Measurements from ENCODE around the gene TAPBPL. TPM values are rescaled to one million over a fixed set of nuclear protein-coding genes. Genes with fewer than 3 reads are reported as not detected.

The TAPBPL gene
- polyA plus RNA-seq (2012; rRNA removed) = 24.1 and 26.0 TPM in 2 replicates
- 11.0 and 15.8 TPM in 2 replicates for polyA plus RNA-seq (2012; cell fraction: cytosol; rRNA removed)
- polyA plus RNA-seq (2012; cell fraction: nucleus; rRNA removed) = 33.9 and 51.7 TPM in 2 replicates

GRCh38 chr12:6451348-6452244 lies at the start of gene TAPBPL:
Gene TAPBPL (plus strand): TSS chr12:6452042. CDS start chr12:6452249, 207 bp downstream.
- H3K4me2 ChIP-seq = peak within 1 kb of the TSS; percentile 86
- H3K9ac ChIP-seq = peak within 1 kb of the TSS; percentile 81
- peak within 1 kb of the TSS; percentile 63 to 69 for H3K4me3 ChIP-seq (ENCODE audit: low read depth in 2 of 2, low read length in 1 of 2)
- H2AFZ ChIP-seq (ENCODE audit: low read depth) = peak within 1 kb of the TSS; percentile 90
- H3K9me3 ChIP-seq = no peaks in the 10 kb centered on the region
- peak within 1 kb of the TSS; percentile 85 to 91 for H3K27ac ChIP-seq (ENCODE audit: low read depth in 2 of 2, low read length in 1 of 2)
- no peaks in the 10 kb centered on the region for H3K9me2 ChIP-seq
- 19% methylated on average over 26 of the region's 27 CpGs for WGBS (ENCODE audit: low lambda C conversion rate)
- CTCF ChIA-PET = interaction anchor here (0.7 to 5.2 kb wide), 7 partner anchors 12 to 86 kb away, joined by 3 to 33 read pairs (median 3); partner anchors contain the start of gene VAMP1
- H3F3A ChIP-seq (replicated peaks; ENCODE audit: insufficient read depth) = peaks cover 10% of the 10 kb centered on the region
- POLR2A ChIA-PET = interaction anchor here (0.9 to 3.3 kb wide), 6 partner anchors 9 to 83 kb away, joined by 4 to 19 read pairs (median 6); partner anchors contain the start of genes GAPDH and VAMP1
- H3K79me2 ChIP-seq (ENCODE audit: insufficient read depth) = no peaks in the 10 kb centered on the region
- H3K27me3 ChIP-seq (ENCODE audit: insufficient read depth) = no peaks in the 10 kb centered on the region
- H3K36me3 ChIP-seq (replicated peaks in 1 of 2; ENCODE audit: control insufficient read depth in 1 of 2, insufficient read depth in 2 of 2, low read length in 1 of 2) = peaks cover 0 to 3% of the 10 kb centered on the region in 2 experiments
- H4K20me1 ChIP-seq (ENCODE audit: insufficient read depth) = no peaks in the 10 kb centered on the region
- DNase-seq = peak; percentile 88
- peaks cover 11 to 29% of the 10 kb centered on the region in 2 experiments; a peak in 2 of 4 replicates for H3K4me1 ChIP-seq (ENCODE audit: control insufficient read depth in 1 of 2, insufficient read depth in 2 of 2, low read depth in 1 of 2, low read length in 1 of 2)
- TF ChIP-seq JUND (IDR thresholded peaks at IDR 0.05) (no peak), USF1 (IDR thresholded peaks at IDR 0.05; ENCODE audit: borderline replicate concordance, low read depth) (peak; percentile 86), ELF1 (IDR thresholded peaks at IDR 0.05) (peak; percentile 46), YY1 (IDR thresholded peaks at IDR 0.05; ENCODE audit: low read depth) (peak; percentile 85; the same call in 1 of the 2 replicates), REST (IDR thresholded peaks at IDR 0.05; ENCODE audit: low read depth, low read length) (no peak), TAF1 (IDR thresholded peaks at IDR 0.05; ENCODE audit: borderline replicate concordance, low read depth, low read length) (peak; percentile 10; the same call in 1 of the 2 replicates), RAD21 (IDR thresholded peaks at IDR 0.05; ENCODE audit: low read length) (no peak), FOSL2 (IDR thresholded peaks at IDR 0.05; ENCODE audit: borderline replicate concordance, low read depth) (no peak), FOXJ3 (CRISPR knock-in tag; IDR thresholded peaks at IDR 0.05) (no peak), PBX3 (IDR thresholded peaks at IDR 0.05) (peak; percentile 89), ZBTB33 (IDR thresholded peaks at IDR 0.05; ENCODE audit: borderline replicate concordance, low read depth) (no peak), MXI1 (IDR thresholded peaks at IDR 0.05; ENCODE audit: low read depth, low read length) (peak; percentile 92), EP300 (IDR thresholded peaks at IDR 0.05; ENCODE audit: borderline replicate concordance in 1 of 2, low read depth in 1 of 2, low read length in 1 of 2) (no peak), TEAD4 (IDR thresholded peaks at IDR 0.05; ENCODE audit: borderline replicate concordance, insufficient read depth) (no peak), RCOR1 (IDR thresholded peaks at IDR 0.05; ENCODE audit: low read length) (no peak), SIN3A (IDR thresholded peaks at IDR 0.05; ENCODE audit: borderline replicate concordance, low read depth, low read length) (peak; percentile 29; the same call in 1 of the 2 replicates), MAX (IDR thresholded peaks at IDR 0.05; ENCODE audit: low read depth) (peak; percentile 97), GABPA (IDR thresholded peaks at IDR 0.05; ENCODE audit: low read depth) (peak; percentile 30), NRF1 (IDR thresholded peaks at IDR 0.05; ENCODE audit: low read depth, low read length) (peak; percentile 86), RXRA (IDR thresholded peaks at IDR 0.05; ENCODE audit: borderline replicate concordance, low read depth) (no peak), GATA2 (CRISPR knock-in tag; IDR thresholded peaks at IDR 0.05) (no peak), TCF12 (IDR thresholded peaks at IDR 0.05) (no peak), CHD2 (IDR thresholded peaks at IDR 0.05; ENCODE audit: low read length, partially characterized antibody) (peak; percentile 5)

Measured in SK-N-SH (cell line).